Mesothelial cell of epicardium (in vitro differentiated cells): Measurements from ENCODE around the gene CAPN12. TPM values are rescaled to one million over a fixed set of nuclear protein-coding genes. Genes with fewer than 3 reads are reported as not detected.
A peak's percentile ranks its signal among the peaks of the same experiment; 100 is the strongest.

ENCODE experiments used
- DNase-seq, 2 experiments: peaks; one replicate each; pipeline ENCODE4 v3.0.0; 2021; ENCODE audit warnings: low spot score in 2 of 2; ENCODE audit not compliant: unreplicated experiment in 2 of 2
- H3K27ac Mint-ChIP-seq: 2 replicates; pipeline ENCODE4 v1.8.0; 2021; ENCODE audit warnings: mixed read lengths
- H3K27me3 Mint-ChIP-seq: 2 replicates; pipeline ENCODE4 v1.8.0; 2021; ENCODE audit warnings: low read depth, mixed read lengths
- H3K36me3 Mint-ChIP-seq: 2 replicates; pipeline ENCODE4 v1.8.0; 2021; ENCODE audit warnings: mixed read lengths
- H3K4me1 Mint-ChIP-seq: 2 replicates; pipeline ENCODE4 v1.8.0; 2021; ENCODE audit warnings: mixed read lengths
- H3K4me3 Mint-ChIP-seq: 2 replicates; pipeline ENCODE4 v1.8.0; 2021; ENCODE audit warnings: mild to moderate bottlenecking, moderate library complexity, mixed read lengths
- H3K9me3 Mint-ChIP-seq: 2 replicates; pipeline ENCODE4 v1.8.0; 2021; ENCODE audit warnings: mixed read lengths
- total RNA-seq: library from RNA; stranded (reverse); gene quantifications from 3 replicates; pipeline ENCODE4 v1.2.1, GENCODE V29; 2021
- TF ChIP-seq, protein P1 (sequence below): fragments of 200-600 bp; sonication (generic); IDR thresholded peaks from one replicate; pipeline ENCODE4 v1.5.0; 2021; ENCODE audit warnings: antibody characterized with exemption; ENCODE audit not compliant: unreplicated experiment

Gene CAPN12
- total RNA-seq, 1 donor from 2014 or later: 6.7 TPM

DNA sequence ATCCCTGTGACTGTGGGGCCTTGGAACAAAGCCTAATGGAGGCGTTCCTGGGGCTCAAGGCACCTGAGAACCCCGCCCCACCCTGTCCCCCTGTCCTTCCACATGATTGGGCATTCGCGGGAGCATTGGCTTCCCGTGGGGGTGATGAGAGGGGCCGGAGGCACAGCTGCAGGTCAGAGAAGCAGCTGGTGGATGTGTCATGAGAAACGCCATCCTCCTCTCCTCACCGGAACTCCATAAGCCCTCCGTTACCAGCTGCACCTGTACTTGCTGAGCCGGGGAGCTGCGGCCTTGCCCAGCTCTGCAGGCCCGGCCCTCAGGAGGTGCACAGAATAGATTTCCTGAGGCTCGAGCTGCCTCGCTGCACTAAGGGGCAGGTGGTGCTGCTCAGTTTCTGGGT is 42.0 kb downstream of the CAPN12 start:
- Mint-ChIP-seq H3K4me1 (peaks cover 17% of the 10 kb centered on the region), H3K9me3 (no peaks in the 10 kb centered on the region), H3K27ac (peak overlapping the region; percentile 36), H3K4me3 (no peak overlapping the region), H3K27me3 (no peaks in the 10 kb centered on the region), H3K36me3 (peaks cover 27% of the 10 kb centered on the region)
- no peak for DNase-seq
- TF ChIP-seq, protein P1, sequence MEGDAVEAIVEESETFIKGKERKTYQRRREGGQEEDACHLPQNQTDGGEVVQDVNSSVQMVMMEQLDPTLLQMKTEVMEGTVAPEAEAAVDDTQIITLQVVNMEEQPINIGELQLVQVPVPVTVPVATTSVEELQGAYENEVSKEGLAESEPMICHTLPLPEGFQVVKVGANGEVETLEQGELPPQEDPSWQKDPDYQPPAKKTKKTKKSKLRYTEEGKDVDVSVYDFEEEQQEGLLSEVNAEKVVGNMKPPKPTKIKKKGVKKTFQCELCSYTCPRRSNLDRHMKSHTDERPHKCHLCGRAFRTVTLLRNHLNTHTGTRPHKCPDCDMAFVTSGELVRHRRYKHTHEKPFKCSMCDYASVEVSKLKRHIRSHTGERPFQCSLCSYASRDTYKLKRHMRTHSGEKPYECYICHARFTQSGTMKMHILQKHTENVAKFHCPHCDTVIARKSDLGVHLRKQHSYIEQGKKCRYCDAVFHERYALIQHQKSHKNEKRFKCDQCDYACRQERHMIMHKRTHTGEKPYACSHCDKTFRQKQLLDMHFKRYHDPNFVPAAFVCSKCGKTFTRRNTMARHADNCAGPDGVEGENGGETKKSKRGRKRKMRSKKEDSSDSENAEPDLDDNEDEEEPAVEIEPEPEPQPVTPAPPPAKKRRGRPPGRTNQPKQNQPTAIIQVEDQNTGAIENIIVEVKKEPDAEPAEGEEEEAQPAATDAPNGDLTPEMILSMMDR: no peak

DNA sequence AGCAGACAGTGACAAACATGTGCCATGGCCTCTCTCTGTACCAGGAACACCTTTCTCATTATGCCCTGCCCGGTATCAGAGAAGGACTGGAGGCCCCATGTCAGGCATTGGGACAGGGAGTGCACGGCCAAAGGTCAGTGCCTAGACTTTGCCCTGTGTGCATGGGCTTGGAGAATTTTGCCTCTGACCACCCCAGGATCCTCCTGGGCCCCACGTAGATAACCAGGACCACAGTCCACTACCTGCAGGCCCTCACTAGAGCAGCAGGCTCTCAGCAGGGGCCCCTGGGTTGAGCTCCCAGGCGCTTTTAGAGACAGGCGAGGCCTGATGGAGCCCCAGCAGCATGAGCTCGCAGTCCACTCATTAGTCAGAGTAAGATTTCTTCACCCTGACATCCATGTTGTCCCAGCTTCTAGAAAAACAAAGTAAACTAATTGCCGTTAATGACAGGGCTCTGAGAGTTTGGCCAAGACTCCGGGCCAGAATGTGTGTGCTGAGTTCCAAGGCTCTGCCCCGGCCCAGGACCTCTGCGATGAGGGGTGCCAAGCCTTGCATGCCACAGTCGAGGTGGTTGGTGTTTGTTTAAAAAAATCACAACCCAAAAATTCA is 42.7 kb downstream of the CAPN12 start:
- Mint-ChIP-seq H3K27ac (peak overlapping the region; percentile 21), H3K4me1 (peaks cover 18% of the 10 kb centered on the region), H3K36me3 (peaks cover 29% of the 10 kb centered on the region), H3K27me3 (no peaks in the 10 kb centered on the region), H3K4me3 (no peak overlapping the region), H3K9me3 (no peaks in the 10 kb centered on the region)
- TF ChIP-seq, protein P1: no peak
- DNase-seq: no peak

DNA sequence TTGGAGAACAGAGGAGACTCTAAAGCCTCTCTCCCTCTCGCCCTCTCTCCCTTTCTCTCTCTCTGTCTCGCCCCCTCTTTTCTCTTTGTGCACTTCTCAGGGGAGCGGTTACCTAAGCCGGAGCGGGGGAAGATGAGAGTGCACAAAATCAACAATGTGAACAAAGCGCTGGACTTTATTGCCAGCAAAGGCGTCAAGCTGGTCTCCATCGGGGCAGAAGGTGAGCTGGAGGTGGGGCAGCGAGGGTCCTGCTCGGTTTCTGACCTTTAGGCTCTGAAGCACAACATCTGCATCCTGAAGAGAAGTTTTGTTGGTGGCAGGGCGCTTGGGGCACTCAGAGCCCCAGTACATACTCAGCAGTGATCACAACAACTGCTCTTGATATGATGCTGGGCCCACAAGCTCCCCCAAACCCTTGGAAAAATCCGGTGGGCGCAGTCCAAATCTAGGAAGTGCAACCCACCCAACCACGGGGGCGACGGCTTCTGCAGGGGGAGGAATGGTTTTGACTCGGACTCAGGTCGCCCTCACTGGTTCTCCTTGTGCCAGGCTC is 43.3 kb downstream of the CAPN12 start:
- DNase-seq: no peak
- TF ChIP-seq, protein P1: no peak
- Mint-ChIP-seq H3K36me3 (peaks cover 26% of the 10 kb centered on the region), H3K27ac (peak overlapping the region; percentile 21), H3K9me3 (no peaks in the 10 kb centered on the region), H3K4me1 (peaks cover 21% of the 10 kb centered on the region), H3K4me3 (no peak overlapping the region), H3K27me3 (no peaks in the 10 kb centered on the region)

DNA sequence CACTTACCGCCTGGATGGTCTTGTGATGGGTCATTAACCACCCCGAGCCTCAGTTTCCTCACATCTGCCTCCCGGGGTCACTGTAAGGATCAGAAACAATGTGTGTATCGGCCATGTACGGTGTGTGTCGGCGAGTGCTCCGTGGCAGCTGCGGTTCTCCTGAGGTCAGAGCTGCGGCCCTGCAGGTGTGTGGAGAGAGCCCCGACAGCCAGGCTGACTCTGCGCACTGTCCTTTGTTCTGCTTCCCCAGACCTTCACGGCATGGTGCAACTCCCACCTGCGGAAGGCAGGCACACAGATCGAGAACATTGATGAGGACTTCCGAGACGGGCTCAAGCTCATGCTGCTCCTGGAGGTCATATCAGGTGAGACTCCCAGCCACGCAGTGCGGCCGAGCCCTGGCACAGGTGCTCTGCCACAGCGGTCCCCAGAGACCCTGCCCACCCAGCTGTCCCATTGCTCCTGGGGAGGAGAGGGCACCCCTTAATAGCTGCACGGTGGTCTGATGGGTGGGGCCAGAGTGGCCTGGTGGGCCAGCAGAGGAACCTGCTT is 43.8 kb downstream of the CAPN12 start:
- no peaks in the 10 kb centered on the region for H3K9me3 Mint-ChIP-seq
- TF ChIP-seq, protein P1: no peak
- no peak for DNase-seq
- H3K27ac Mint-ChIP-seq: peak overlapping the region; percentile 16
- no peaks in the 10 kb centered on the region for H3K27me3 Mint-ChIP-seq
- peaks cover 22% of the 10 kb centered on the region for H3K4me1 Mint-ChIP-seq
- H3K4me3 Mint-ChIP-seq: no peak overlapping the region
- H3K36me3 Mint-ChIP-seq: peaks cover 23% of the 10 kb centered on the region

DNA sequence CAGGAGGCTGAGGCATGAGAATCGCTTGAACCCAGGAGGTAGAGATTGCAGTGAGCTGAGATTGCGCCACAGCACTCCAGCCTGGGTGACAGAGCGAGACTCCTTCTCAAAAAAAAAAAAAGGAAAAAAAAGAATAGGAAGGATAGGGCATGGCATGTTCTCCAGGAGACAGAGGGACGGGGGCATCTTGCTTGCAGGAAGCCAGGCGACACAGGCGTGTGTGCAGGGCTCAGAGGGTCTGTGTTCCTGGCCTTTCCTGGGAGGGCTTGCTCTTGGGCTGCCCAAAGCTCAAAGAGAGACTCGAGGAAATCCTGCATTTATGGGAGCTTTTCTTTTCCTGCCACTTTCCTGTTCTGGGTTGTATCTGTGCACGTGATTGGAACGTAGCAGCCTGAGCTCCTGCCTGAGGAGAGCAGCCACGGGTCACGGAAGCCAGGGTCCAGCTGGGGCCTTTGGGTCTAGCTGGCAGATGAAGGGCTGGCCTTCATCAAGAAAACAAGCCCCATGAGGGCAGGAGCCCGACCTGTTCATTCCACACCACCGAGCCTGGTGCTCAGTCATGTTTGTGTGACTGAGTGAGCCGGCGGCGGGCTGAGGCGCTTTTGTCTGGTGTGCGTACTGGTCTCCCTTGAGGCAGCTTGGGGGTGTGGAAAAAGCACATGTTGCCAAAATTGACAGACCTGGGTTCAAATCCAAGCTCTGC is 44.5 kb downstream of the CAPN12 start:
- Mint-ChIP-seq H3K9me3 (no peaks in the 10 kb centered on the region), H3K36me3 (peaks cover 23% of the 10 kb centered on the region), H3K27me3 (no peaks in the 10 kb centered on the region), H3K4me1 (peaks cover 25% of the 10 kb centered on the region), H3K27ac (peak overlapping the region; percentile 81), H3K4me3 (no peak overlapping the region)
- no peak for DNase-seq
- TF ChIP-seq, protein P1: no peak
